HG03139 (cell line): ENCODE measurements around the gene UBFD1.
"Not testable (repeated sequence)": the region's sequence is repeated elsewhere in the genome, so short reads cannot be mapped to it uniquely, and the experiment has no call there.

Experiments
- ATAC-seq: cut with Tn5 transposase; IDR thresholded peaks from one replicate; pipeline ENCODE4 v1.9.1; 2021; ENCODE audit not compliant: unreplicated experiment

The UBFD1 gene

GRCh38 chr16:23564575-23565363, 7.2 kb downstream of the UBFD1 start:
- ATAC-seq: no peak

GRCh38 chr16:23566724-23567123, 9.2 kb downstream of the UBFD1 start:
- no peak for ATAC-seq

GRCh38 chr16:23567602-23568001, 10.1 kb downstream of the UBFD1 start:
- ATAC-seq: no peak

- ATAC-seq: no peak
Measured at GRCh38 chr16:23570992-23571632, 13.6 kb downstream of the UBFD1 start.

GRCh38 chr16:23571895-23572294, 14.4 kb downstream of the UBFD1 start:
- no peak for ATAC-seq

- ATAC-seq: no peak
Measured at GRCh38 chr16:23572394-23572793, 14.9 kb downstream of the UBFD1 start.

GRCh38 chr16:23573817-23574216, 16.3 kb downstream of the UBFD1 start:
- no peak for ATAC-seq

GRCh38 chr16:23575834-23576233, 18.3 kb downstream of the UBFD1 start:
- no peak for ATAC-seq

GRCh38 chr16:23577493-23577892, 20.0 kb downstream of the UBFD1 start:
- no peak for ATAC-seq

GRCh38 chr16:23578101-23578830, 20.7 kb downstream of the UBFD1 start:
- ATAC-seq: no peak

GRCh38 chr16:23579371-23579770, 21.8 kb downstream of the UBFD1 start:
- no peak for ATAC-seq

- ATAC-seq: no peak
Measured at GRCh38 chr16:23580391-23580790, 22.9 kb downstream of the UBFD1 start.

- ATAC-seq: no peak
Measured at GRCh38 chr16:23581764-23582163, 24.2 kb downstream of the UBFD1 start.

GRCh38 chr16:23583271-23583670, 25.7 kb downstream of the UBFD1 start:
- ATAC-seq: not testable (repeated sequence)

GRCh38 chr16:23584186-23585076, 26.9 kb downstream of the UBFD1 start:
- ATAC-seq: no peak

- ATAC-seq: no peak
Measured at GRCh38 chr16:23587726-23588125, 30.2 kb downstream of the UBFD1 start.

GRCh38 chr16:23590181-23590580, 32.7 kb downstream of the UBFD1 start:
- ATAC-seq: no peak

- no peak for ATAC-seq
Measured at GRCh38 chr16:23594186-23594585, 36.7 kb downstream of the UBFD1 start.

- ATAC-seq: no peak
Measured at GRCh38 chr16:23595246-23595950, 37.9 kb downstream of the UBFD1 start.
